Common myeloid progenitor, CD34-positive (primary cell): ENCODE data around the gene ABLIM3.

Experiments used
- CTCF ChIA-PET: fragments of 350-600 bp; sonication (Branson Sonifier 250); formaldehyde crosslinking; loops from one replicate; lab custom pipeline; 2021; ENCODE audit warnings: antibody characterized with exemption; lab: Charles Lee
- POLR2A ChIA-PET: fragments of 350-600 bp; sonication (Branson Sonifier 250); formaldehyde crosslinking; loops from one replicate; lab custom pipeline; 2021; ENCODE audit warnings: antibody characterized with exemption; lab: Charles Lee
- DNase-seq, 3 donors: peaks; one replicate each; pipeline versions ENCODE4 v3.0.0 to v3.0.0-alpha.2; 2013
- H3K27ac ChIP-seq, 2 experiments: 1 replicate in 1 of 2; 2 replicates in 1 of 2; pipeline ENCODE4 v1.7.0; 2013; ENCODE audit warnings: inconsistent platforms in 2 of 2, low read length in 2 of 2, mild to moderate bottlenecking in 2 of 2, low read depth in 1 of 2, moderate library complexity in 1 of 2; ENCODE audit not compliant: severe bottlenecking in 2 of 2, insufficient read depth in 1 of 2, poor library complexity in 1 of 2
- H3K27me3 ChIP-seq, 5 experiments: replicated peaks in 2 of 5; 1 replicate in 3 of 5; 2 replicates in 2 of 5; pipeline versions ENCODE4 v1.6.1 to v1.7.0; 2013; ENCODE audit warnings: low read length in 4 of 5, mild to moderate bottlenecking in 2 of 5, moderate library complexity in 2 of 5, inconsistent platforms in 1 of 5; ENCODE audit not compliant: insufficient read depth in 5 of 5, control insufficient read depth in 4 of 5
- H3K36me3 ChIP-seq, 4 experiments: 1 replicate in 2 of 4; 2 replicates in 2 of 4; pipeline versions ENCODE4 v1.6.1 to v1.7.0; 2013; ENCODE audit warnings: low read length in 3 of 4, control low read depth in 1 of 4, mild to moderate bottlenecking in 1 of 4; ENCODE audit not compliant: control insufficient read depth in 4 of 4, insufficient read depth in 4 of 4
- H3K4me1 ChIP-seq, 4 experiments: 1 replicate in 3 of 4; 2 replicates in 1 of 4; pipeline versions ENCODE4 v1.6.1 to v1.7.1; 2013; ENCODE audit warnings: low read length in 3 of 4, mild to moderate bottlenecking in 3 of 4, control low read depth in 1 of 4, inconsistent platforms in 1 of 4, moderate library complexity in 1 of 4; ENCODE audit not compliant: control insufficient read depth in 4 of 4, insufficient read depth in 4 of 4; ENCODE audit errors: control extremely low read depth in 1 of 4
- H3K4me3 ChIP-seq, 7 experiments: 1 replicate in 4 of 7; 2 replicates in 3 of 7; pipeline versions ENCODE4 v1.5.1 to v1.7.0; 2013; ENCODE audit warnings: mild to moderate bottlenecking in 7 of 7, low read length in 6 of 7, moderate library complexity in 6 of 7, inconsistent platforms in 2 of 7, low read depth in 2 of 7, control low read depth in 1 of 7; ENCODE audit not compliant: insufficient read depth in 4 of 7, control insufficient read depth in 1 of 7; ENCODE audit errors: extremely low read depth in 1 of 7
- H3K9me3 ChIP-seq, 5 experiments: 1 replicate in 4 of 5; 2 replicates in 1 of 5; pipeline versions ENCODE4 v1.6.1 to v1.7.1; 2013; ENCODE audit warnings: low read length in 4 of 5, mild to moderate bottlenecking in 2 of 5, inconsistent platforms in 1 of 5, low read depth in 1 of 5, moderate library complexity in 1 of 5; ENCODE audit not compliant: control insufficient read depth in 4 of 5, insufficient read depth in 2 of 5; ENCODE audit errors: control extremely low read depth in 1 of 5
- WGBS: methylation state at CpG from one replicate; pipeline ENCODE4 v1.1.5; 2013; ENCODE audit not compliant: insufficient coverage; 5-methylcytosine and 5-hydroxymethylcytosine counted together

ABLIM3 gene

GRCh38 chr5:149172709-149173505 is 31.6 kb downstream of the ABLIM3 start:
- POLR2A ChIA-PET = no interaction called here
- Histone ChIP-seq H3K36me3 (no peaks in the 10 kb centered on the region), H3K27ac (no peak overlapping the region), H3K4me1 (no peaks in the 10 kb centered on the region), H3K9me3 (no peaks in the 10 kb centered on the region), H3K27me3 (peaks cover 0 to 4% (median 0%) of the 10 kb centered on the region in 5 experiments), H3K4me3 (no peak overlapping the region)
- 97% methylated on average over 5 of the region's 6 CpGs for WGBS
- no peak for DNase-seq
- CTCF ChIA-PET = no interaction called here

- Histone ChIP-seq H3K4me3 (no peak overlapping the region), H3K9me3 (no peaks in the 10 kb centered on the region), H3K36me3 (no peaks in the 10 kb centered on the region), H3K27ac (no peak overlapping the region), H3K27me3 (peaks cover 0 to 2% (median 0%) of the 10 kb centered on the region in 5 experiments), H3K4me1 (no peaks in the 10 kb centered on the region)
- WGBS = 100% methylated on average over 1 of the region's 3 CpGs
- no peak for DNase-seq
- ChIA-PET CTCF (interaction anchor here (1.3 kb wide), 1 partner anchor 17 kb away, joined by 5 read pairs; no protein-coding TSS in a partner anchor), POLR2A (no interaction called here)
Observed at GRCh38 chr5:149174847-149175234, 33.5 kb downstream of the ABLIM3 start.

- WGBS = 91% methylated on average over 9 of the region's 12 CpGs
- no peaks in the 10 kb centered on the region for H3K9me3 ChIP-seq
- no peaks in the 10 kb centered on the region for H3K4me1 ChIP-seq
- DNase-seq = no peak
- no peak overlapping the region for H3K4me3 ChIP-seq
- ChIA-PET CTCF (no interaction called here), POLR2A (interaction anchor here (0.6 kb wide), 1 partner anchor 654 kb away, joined by 3 read pairs; no protein-coding TSS in a partner anchor)
- no peak overlapping the region for H3K27ac ChIP-seq
- H3K36me3 ChIP-seq = no peaks in the 10 kb centered on the region
- H3K27me3 ChIP-seq = peaks cover 0 to 6% (median 0%) of the 10 kb centered on the region in 5 experiments
Observed at GRCh38 chr5:149175346-149176105, 34.2 kb downstream of the ABLIM3 start.

- H3K4me1 ChIP-seq = no peaks in the 10 kb centered on the region
- no peak for DNase-seq
- H3K9me3 ChIP-seq = no peaks in the 10 kb centered on the region
- H3K36me3 ChIP-seq = no peaks in the 10 kb centered on the region
- peaks cover 0 to 9% (median 0%) of the 10 kb centered on the region in 5 experiments for H3K27me3 ChIP-seq
- POLR2A ChIA-PET = no interaction called here
- H3K4me3 ChIP-seq = no peak overlapping the region
- H3K27ac ChIP-seq = no peak overlapping the region
- CTCF ChIA-PET = interaction anchor here (0.5 kb wide), 1 partner anchor 1036 kb away, joined by 3 read pairs; no protein-coding TSS in a partner anchor
Observed at GRCh38 chr5:149177339-149177843, 36.1 kb downstream of the ABLIM3 start.

- H3K4me1 ChIP-seq = no peaks in the 10 kb centered on the region
- H3K27me3 ChIP-seq = peaks cover 0 to 9% (median 0%) of the 10 kb centered on the region in 5 experiments
- no peak overlapping the region for H3K27ac ChIP-seq
- no peaks in the 10 kb centered on the region for H3K36me3 ChIP-seq
- H3K4me3 ChIP-seq = no peak overlapping the region
- DNase-seq = no peak
- no peaks in the 10 kb centered on the region for H3K9me3 ChIP-seq
- ChIA-PET CTCF (no interaction called here), POLR2A (no interaction called here)
- 93% methylated on average over 7 of the region's 8 CpGs for WGBS
Observed at GRCh38 chr5:149177911-149178565, 36.7 kb downstream of the ABLIM3 start.

GRCh38 chr5:149181732-149182131 is 40.4 kb downstream of the ABLIM3 start:
- peaks cover 0 to 9% (median 0%) of the 10 kb centered on the region in 5 experiments for H3K27me3 ChIP-seq
- CTCF ChIA-PET = interaction anchor here (1.6 to 2.4 kb wide), 2 partner anchors 40 to 83 kb away, joined by 5 to 8 read pairs; partner anchors contain the start of gene ABLIM3
- H3K27ac ChIP-seq = no peak overlapping the region
- no peaks in the 10 kb centered on the region for H3K36me3 ChIP-seq
- WGBS = no CpG with 5 or more reads among the region's 2 CpGs
- no peaks in the 10 kb centered on the region for H3K9me3 ChIP-seq
- POLR2A ChIA-PET = no interaction called here
- DNase-seq = no peak
- no peaks in the 10 kb centered on the region for H3K4me1 ChIP-seq
- no peak overlapping the region for H3K4me3 ChIP-seq
